Measurements from ENCODE around the gene HAS3.
"Not testable (repeated sequence)": the region's sequence is repeated elsewhere in the genome, so short reads cannot be mapped to it uniquely, and the experiment has no call there.

HAS3 gene

DNA sequence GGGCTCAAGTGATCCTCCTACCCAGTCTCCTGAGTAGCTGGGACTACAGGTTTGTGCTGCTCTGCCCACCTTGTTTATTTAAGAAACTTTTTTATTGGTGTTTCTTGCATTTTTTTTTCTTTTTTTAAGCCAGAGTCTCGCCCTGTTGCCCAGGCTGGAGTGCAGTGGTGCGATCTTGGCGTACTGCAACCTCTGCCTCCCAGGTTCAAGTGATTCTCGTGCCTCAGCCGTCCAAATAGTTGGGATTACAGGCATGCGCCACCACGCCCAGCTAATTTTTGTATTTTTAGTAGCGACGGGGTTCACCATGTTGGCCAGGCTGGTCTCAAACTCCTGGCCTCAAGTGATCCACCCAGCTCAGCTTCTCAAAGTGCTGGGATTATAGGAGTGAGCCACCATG, 44.2 kb downstream of the HAS3 start:
- not testable (repeated sequence) for DNase-seq (ENCODE audit: low spot score)

DNA sequence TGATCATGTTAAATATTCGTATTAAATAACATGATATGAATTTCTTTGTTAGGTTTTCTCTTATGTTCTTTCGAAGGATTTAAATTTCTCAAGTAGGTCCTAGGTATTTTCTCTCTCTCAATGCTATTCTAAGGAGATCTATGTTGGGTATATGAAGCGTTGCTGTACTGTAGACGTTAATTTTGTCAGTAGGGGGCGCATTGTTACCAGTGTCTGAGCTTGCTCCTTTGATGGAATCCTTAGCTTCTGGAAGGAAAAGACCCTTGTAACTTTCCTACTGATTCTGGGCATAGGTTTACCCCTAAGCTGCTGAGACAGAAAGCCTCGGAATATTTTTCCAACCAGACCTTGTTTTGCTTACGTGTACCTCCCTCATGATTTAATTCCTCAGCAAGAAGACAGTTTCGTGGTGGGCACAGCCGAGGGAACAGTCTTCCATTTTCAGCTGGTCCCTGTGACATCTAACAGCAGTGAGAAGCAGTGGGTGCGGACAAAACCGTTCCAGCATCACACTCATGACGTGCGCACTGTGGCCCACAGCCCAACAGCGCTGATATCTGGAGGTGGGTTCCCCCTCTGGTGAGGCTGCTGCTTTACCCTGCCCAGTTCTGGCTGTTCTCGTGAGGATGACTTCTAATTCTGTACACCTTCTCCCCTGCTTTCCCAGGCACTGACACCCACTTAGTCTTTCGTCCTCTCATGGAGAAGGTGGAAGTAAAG, 44.9 kb downstream of the HAS3 start:
- peak; percentile 77 for DNase-seq (ENCODE audit: low spot score)

DNA sequence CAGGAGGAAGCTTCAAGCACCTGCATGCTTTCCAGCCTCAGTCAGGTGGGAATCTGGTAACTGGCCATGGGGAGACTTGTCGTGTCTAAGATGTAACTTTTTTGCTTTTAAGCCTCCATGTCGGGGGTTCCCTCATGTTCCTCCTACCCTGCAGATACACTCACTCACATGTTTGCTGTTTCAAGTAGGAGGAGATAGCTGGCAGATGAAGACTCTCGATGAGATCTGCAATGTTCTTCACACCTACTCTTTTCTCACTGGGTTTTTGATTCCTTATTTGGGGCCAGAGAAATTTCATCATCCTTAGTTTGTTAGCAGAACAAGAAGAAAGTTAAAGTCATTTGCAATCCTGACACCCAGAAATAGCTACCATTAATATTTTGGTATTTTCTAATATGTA, 51.7 kb downstream of the HAS3 start:
- DNase-seq (ENCODE audit: low spot score): no peak

DNA sequence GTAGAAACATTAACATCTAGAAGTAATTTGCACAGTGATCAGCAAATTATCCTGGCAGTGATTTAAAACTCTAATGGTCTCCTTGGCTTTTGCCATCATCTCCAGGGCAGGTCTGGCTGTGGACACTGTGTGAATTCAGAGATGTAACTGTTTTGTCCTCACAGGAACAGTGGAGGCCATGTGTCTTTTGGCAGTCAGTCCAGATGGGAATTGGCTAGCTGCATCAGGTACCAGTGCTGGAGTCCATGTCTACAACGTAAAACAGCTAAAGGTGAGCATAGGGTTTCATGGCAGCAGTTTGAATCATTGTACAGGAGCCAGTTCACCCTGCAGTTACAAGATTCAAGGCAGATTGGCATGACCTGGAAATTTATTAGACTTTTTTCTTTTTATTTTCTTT, 54.7 kb downstream of the HAS3 start:
- DNase-seq (ENCODE audit: low spot score): no peak

DNA sequence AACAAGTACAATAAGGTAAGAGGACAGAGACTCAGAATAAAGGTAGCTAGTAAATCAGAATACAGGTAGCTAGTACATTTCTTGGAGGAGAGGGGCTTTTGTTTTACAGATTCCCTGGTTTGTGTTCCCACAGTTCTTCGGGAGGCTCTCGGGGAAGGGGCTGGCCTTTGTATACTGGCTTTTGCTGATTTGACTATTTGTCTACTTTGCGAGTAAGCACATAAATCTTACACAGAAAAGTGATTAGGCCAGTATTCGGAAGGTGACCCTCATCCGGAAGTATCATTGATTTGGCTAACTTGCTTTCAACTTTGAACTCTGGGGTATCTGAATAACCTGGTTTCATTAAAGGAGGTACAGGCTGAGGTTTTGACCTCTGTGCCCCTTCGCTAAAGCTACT, 60.1 kb downstream of the HAS3 start:
- no peak for DNase-seq (ENCODE audit: low spot score)

DNA sequence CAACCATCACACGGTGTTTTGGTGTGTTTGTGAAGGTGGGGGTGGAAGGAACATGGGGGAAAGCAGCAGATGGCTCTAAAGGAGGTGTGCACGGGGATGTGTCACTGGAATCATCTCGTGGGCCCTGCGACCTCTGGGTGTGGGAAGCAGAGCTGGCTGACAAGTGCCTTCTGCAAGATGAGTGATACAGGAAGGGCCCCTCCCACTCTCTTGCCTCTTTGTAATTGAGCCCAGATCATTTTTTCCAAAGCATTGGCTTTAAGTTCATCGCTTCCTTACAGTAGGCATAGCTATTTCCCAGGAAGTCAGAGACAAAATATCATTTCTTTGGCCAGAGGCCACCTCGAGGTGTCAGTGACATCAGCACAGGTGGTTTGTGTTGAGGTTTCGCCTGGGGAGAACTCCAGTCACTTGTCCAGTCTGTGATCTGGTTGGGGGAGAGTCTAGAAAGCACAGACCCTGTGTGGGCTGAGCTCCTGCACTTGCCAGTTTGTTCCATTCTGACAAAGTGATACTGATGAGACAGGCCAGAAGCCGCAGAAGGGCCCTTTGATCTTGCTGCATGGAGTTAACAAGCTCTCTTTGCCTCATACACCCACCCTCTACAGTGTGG, 60.9 kb downstream of the HAS3 start:
- peak; percentile 33 for DNase-seq (ENCODE audit: low spot score)

DNA sequence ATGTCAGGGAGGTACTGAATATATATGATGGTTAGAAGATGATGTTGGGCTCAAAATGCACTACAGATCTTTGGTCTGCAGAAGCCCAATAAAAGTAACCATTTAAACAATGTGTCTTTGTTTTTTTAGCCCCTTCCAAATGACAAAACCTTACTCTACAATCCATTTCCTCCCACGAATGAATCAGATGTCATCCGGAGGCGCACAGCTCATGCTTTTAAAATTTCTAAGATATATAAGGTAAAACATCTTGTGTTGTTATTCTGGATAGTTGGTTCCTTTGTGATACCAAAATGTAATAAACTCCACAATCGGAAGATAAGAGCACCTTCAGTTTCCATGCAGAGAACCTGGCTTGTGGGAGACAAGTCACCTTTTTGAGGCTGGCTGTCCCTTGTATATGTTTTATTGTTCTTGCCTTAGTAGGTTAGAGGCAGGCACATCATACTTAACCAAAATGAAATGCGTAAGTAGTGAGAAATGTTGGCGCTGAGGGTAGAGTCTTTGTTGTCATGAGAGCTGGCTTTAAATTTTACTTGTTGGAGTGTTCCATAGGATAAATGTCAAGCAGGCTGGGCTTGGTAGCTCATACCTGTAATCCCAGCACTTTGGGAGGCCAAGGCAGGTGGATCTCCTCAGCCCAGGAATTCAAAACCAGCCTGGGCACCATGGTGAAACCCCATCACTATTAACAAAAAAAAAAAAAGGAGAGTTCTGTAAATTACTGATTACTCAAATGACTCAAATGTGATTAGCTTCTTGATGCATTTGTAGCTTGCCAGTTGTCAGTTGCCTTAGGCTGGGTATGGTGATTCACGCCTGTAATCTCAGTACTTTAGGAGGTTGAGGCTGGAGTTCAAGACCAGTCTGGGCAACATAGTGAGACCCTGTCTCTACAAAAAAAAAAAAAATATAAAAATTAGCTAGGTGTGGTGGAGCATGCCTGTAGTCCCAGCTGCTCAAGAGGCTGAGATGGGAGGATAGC, 61.8 kb downstream of the HAS3 start:
- DNase-seq (ENCODE audit: low spot score): no peak
